Measurements from ENCODE around the gene DNAH11. TPM values are rescaled to one million over a fixed set of nuclear protein-coding genes. Genes with fewer than 3 reads are reported as not detected.

Gene DNAH11
- total and polyA plus RNA-seq, 2 of the 8 experiments (the other 6 are each of a cell fraction or from before 2014, with no cell fraction given) = 1.8 to 4.9 TPM

DNA sequence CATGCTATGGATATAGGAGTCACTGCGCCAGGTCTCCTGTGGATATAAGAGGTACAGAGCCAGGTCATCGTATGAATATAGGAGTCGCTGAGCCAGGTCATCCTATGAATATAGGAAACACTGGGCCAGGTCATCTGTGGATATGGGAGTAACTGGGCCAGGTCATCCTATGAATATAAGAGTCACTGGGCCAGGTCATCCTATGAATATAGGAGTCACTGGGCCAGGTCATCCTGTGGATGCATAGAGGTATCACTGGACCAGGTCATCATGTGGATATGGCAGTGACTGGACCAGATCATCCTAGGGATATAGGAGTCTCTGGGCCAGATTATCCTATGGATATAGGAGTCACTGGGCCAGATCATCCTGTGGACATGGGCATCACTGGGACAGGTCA is 181.7 kb downstream of the DNAH11 start:
- Histone ChIP-seq H3K79me1 (ENCODE audit: low read depth, low read length) (no peaks in the 10 kb centered on the region), H2AFZ (ENCODE audit: low read length) (no peak overlapping the region), H3K14ac (ENCODE audit: insufficient read length) (no peak overlapping the region), H3K36me3 (ENCODE audit: control insufficient read depth in 2 of 4, insufficient read depth in 4 of 4, low read length in 3 of 4) (no peaks in the 10 kb centered on the region), H3K18ac (ENCODE audit: extremely low read depth, low read length) (no peak overlapping the region), H3K9ac (replicated peaks in 1 of 4; ENCODE audit: extremely low read depth in 1 of 4, low read depth in 3 of 4, low read length in 3 of 4) (no peak overlapping the region), H3K56ac (replicated peaks; ENCODE audit: insufficient read length, low read depth, low read length) (no peak overlapping the region), H2BK5ac (ENCODE audit: low read depth, low read length) (no peak overlapping the region), H3K4me3 (ENCODE audit: extremely low read depth in 1 of 4, insufficient read depth in 2 of 4, low read depth in 3 of 4, low read length in 4 of 4) (no peak overlapping the region), H2AK5ac (ENCODE audit: low read depth, low read length) (no peak overlapping the region), H3K9me3 (ENCODE audit: insufficient read depth in 2 of 2, low read depth in 1 of 2, low read length in 1 of 2) (no peaks in the 10 kb centered on the region), H4K5ac (ENCODE audit: insufficient read length, low read depth, low read length) (no peak overlapping the region), H4K8ac (ENCODE audit: extremely low read depth, insufficient read depth, low read length) (no peak overlapping the region), H3K4me1 (replicated peaks in 1 of 4; ENCODE audit: control insufficient read depth in 3 of 4, insufficient read depth in 4 of 4, low read length in 3 of 4) (no peaks in the 10 kb centered on the region), H2BK12ac (ENCODE audit: low read depth, low read length) (no peak overlapping the region), H3K23ac (ENCODE audit: insufficient read length) (no peak overlapping the region), H3K23me2 (ENCODE audit: low read depth, low read length) (no peaks in the 10 kb centered on the region), H3K79me2 (ENCODE audit: control insufficient read depth in 1 of 2, insufficient read depth in 2 of 2, low read length in 2 of 2) (no peaks in the 10 kb centered on the region), H3K4ac (replicated peaks; ENCODE audit: insufficient read length, low read depth, low read length) (no peak overlapping the region), H2BK20ac (ENCODE audit: low read length) (no peak overlapping the region), H4K20me1 (replicated peaks in 1 of 2; ENCODE audit: control insufficient read depth in 1 of 2, insufficient read depth in 2 of 2, low read length in 2 of 2) (no peaks in the 10 kb centered on the region), H3K27ac (ENCODE audit: low read depth, low read length) (no peak overlapping the region), H2BK15ac (ENCODE audit: low read length) (no peak overlapping the region), H3K27me3 (replicated peaks in 1 of 4; ENCODE audit: control insufficient read depth in 3 of 4, extremely low read depth in 1 of 4, insufficient read depth in 3 of 4, low read length in 3 of 4) (no peaks in the 10 kb centered on the region), H3K4me2 (ENCODE audit: insufficient read depth in 1 of 2, low read depth in 2 of 2, low read length in 2 of 2) (no peak overlapping the region), H2BK120ac (replicated peaks; ENCODE audit: low read depth, low read length) (no peak overlapping the region), H4K91ac (replicated peaks; ENCODE audit: insufficient read length, low read length) (no peak overlapping the region)
- FAIRE-seq (no peak), DNase-seq (ENCODE audit: low read depth in 1 of 2, low spot score in 2 of 2) (no peak)
- WGBS, 2 experiments (ENCODE audit: extremely low coverage in 1 of 2, insufficient coverage in 1 of 2, insufficient read length in 1 of 2, insufficient replicate concordance in 2 of 2, low coverage in 1 of 2, low lambda C conversion rate in 2 of 2, missing lambda C conversion rate in 1 of 2) = 86% methylated on average over 3 of the region's 3 CpGs; no CpG with 5 or more reads in 1 of the 2 experiments
- CTCF ChIA-PET (ENCODE audit: partially characterized antibody) = no interaction called here
- POLR2A ChIA-PET (ENCODE audit: partially characterized antibody) = no interaction called here
- TF ChIP-seq CHD1 (IDR thresholded peaks at IDR 0.05; ENCODE audit: low read depth, low read length) (no peak), EZH2 (IDR thresholded peaks at IDR 0.05; ENCODE audit: low read depth, low read length, severe bottlenecking) (no peak), SIN3A (conservative IDR thresholded peaks at IDR 0.05 in 1 of 2, IDR thresholded peaks at IDR 0.05 in 1 of 2; ENCODE audit: low read depth in 1 of 2, low read length in 2 of 2) (no peak), EP300 (IDR thresholded peaks at IDR 0.05; ENCODE audit: borderline replicate concordance in 1 of 2, low read depth in 2 of 2, low read length in 2 of 2) (no peak), NANOG (IDR thresholded peaks at IDR 0.05; ENCODE audit: insufficient read depth, low read depth, low read length, poor library complexity, severe bottlenecking) (no peak), PHF8 (conservative IDR thresholded peaks at IDR 0.05; ENCODE audit: low read depth, low read length) (no peak), POU5F1 (IDR thresholded peaks at IDR 0.05; ENCODE audit: low read depth, low read length) (no peak), RXRA (IDR thresholded peaks at IDR 0.05; ENCODE audit: insufficient read depth, low read depth, low read length) (no peak), BRCA1 (IDR thresholded peaks at IDR 0.05; ENCODE audit: low read depth, low read length) (no peak), SP2 (IDR thresholded peaks at IDR 0.05; ENCODE audit: low read length) (no peak), BACH1 (IDR thresholded peaks at IDR 0.05; ENCODE audit: low read length) (no peak), KDM5A (IDR thresholded peaks at IDR 0.05; ENCODE audit: low read length) (no peak), CBX8 (IDR thresholded peaks at IDR 0.05; ENCODE audit: borderline replicate concordance, low read depth, low read length) (no peak), TAF1 (IDR thresholded peaks at IDR 0.05; ENCODE audit: low read depth, low read length) (no peak), ASH2L (IDR thresholded peaks at IDR 0.05; ENCODE audit: low read length) (no peak)
